HepG2 (cell line): Measurements from ENCODE around the gene SRCIN1. TPM values are rescaled to one million over a fixed set of nuclear protein-coding genes. Genes with fewer than 3 reads are reported as not detected.

Experiments
- DDIT3 ChIP-seq: sonication (generic); formaldehyde crosslinking; IDR thresholded peaks from 2 replicates; pipeline ENCODE4 v1.4.0; 2020; ENCODE audit warnings: mild to moderate bottlenecking, missing genetic modification reagents
- HOXA5 ChIP-seq: sonication (generic); formaldehyde crosslinking; IDR thresholded peaks from 2 replicates; pipeline ENCODE4 v1.4.0; 2020; ENCODE audit warnings: missing genetic modification reagents
- RFX1 ChIP-seq: fragments of 450-650 bp; IDR thresholded peaks from 2 replicates; pipeline ENCODE4 v1.6.1; 2017
- RXRB ChIP-seq: IDR thresholded peaks from 2 replicates; pipeline ENCODE4 v1.6.1; 2016; ENCODE audit warnings: borderline replicate concordance, missing genetic modification reagents, missing compliant biosample characterization
- SMYD3 ChIP-seq: sonication (generic); formaldehyde crosslinking; IDR thresholded peaks from 2 replicates; pipeline ENCODE4 v1.8.1; 2023; ENCODE audit warnings: mild to moderate bottlenecking, missing genetic modification reagents
- TAF15 ChIP-seq: fragments of 200-400 bp; formaldehyde crosslinking; IDR thresholded peaks from one replicate; pipeline ENCODE4 v1.6.1; 2018; ENCODE audit warnings: mild to moderate bottlenecking, low read depth, low read length; ENCODE audit not compliant: poor library complexity, severe bottlenecking
- TERF1 ChIP-seq: sonication (generic); formaldehyde crosslinking; IDR thresholded peaks from 2 replicates; pipeline ENCODE4 v1.8.0; 2022; ENCODE audit warnings: mild to moderate bottlenecking, missing genetic modification reagents, moderate library complexity
- TSC22D2 ChIP-seq: sonication (generic); formaldehyde crosslinking; IDR thresholded peaks from 2 replicates; pipeline ENCODE4 v1.5.1; 2020; ENCODE audit warnings: missing genetic modification reagents, mild to moderate bottlenecking, borderline replicate concordance
- U2AF2 ChIP-seq: fragments of 200-400 bp; formaldehyde crosslinking; IDR thresholded peaks from 2 replicates; pipeline ENCODE4 v1.6.1; 2017; ENCODE audit warnings: low read depth, mild to moderate bottlenecking, low read length
- ZBTB37 ChIP-seq: sonication (generic); formaldehyde crosslinking; IDR thresholded peaks from 2 replicates; pipeline ENCODE4 v1.4.0; 2020; ENCODE audit warnings: mild to moderate bottlenecking, missing genetic modification reagents
- ZBTB38 ChIP-seq: sonication (generic); formaldehyde crosslinking; IDR thresholded peaks from 2 replicates; pipeline ENCODE4 v1.5.1; 2020; ENCODE audit warnings: mild to moderate bottlenecking, missing genetic modification reagents
- ZFP36 ChIP-seq: fragments of 150-350 bp; IDR thresholded peaks from 2 replicates; pipeline ENCODE4 v1.6.1; 2018; ENCODE audit warnings: borderline replicate concordance, low read length, low read depth; ENCODE audit not compliant: partially characterized antibody
- ZNF160 ChIP-seq: sonication (generic); formaldehyde crosslinking; IDR thresholded peaks from 2 replicates; pipeline ENCODE4 v1.8.0; 2022; ENCODE audit warnings: mild to moderate bottlenecking, inconsistent platforms, missing genetic modification reagents
- ZNF224 ChIP-seq: sonication (generic); formaldehyde crosslinking; IDR thresholded peaks from 2 replicates; pipeline ENCODE4 v1.5.0; 2020; ENCODE audit warnings: mild to moderate bottlenecking, missing genetic modification reagents
- ZNF30 ChIP-seq: sonication (generic); formaldehyde crosslinking; IDR thresholded peaks from 2 replicates; pipeline ENCODE4 v1.5.0; 2020; ENCODE audit warnings: mild to moderate bottlenecking, missing genetic modification reagents
- ZNF552 ChIP-seq: sonication (generic); formaldehyde crosslinking; IDR thresholded peaks from 2 replicates; pipeline ENCODE4 v1.9.0; 2022; ENCODE audit warnings: missing genetic modification reagents, mild to moderate bottlenecking, borderline replicate concordance
- ZNF709 ChIP-seq: sonication (generic); formaldehyde crosslinking; IDR thresholded peaks from 2 replicates; pipeline ENCODE4 v1.5.0; 2020; ENCODE audit warnings: mild to moderate bottlenecking, missing genetic modification reagents
- polyA plus RNA-seq, 8 experiments: library from polyadenylated mRNA; depleted of rRNA in 3 of 8; stranded (reverse) in 7 of 8; unstranded in 1 of 8; fragments of >200 nt; fragmentation: Illumina TruSeq in 4 of 8; extraction: Trizol in 4 of 8; gene quantifications; 2 replicates each; pipeline versions ENCODE4 v1.2.1 to v1.2.3, GENCODE V29; 2011 to 2016; ENCODE audit warnings: low read depth in 4 of 8, missing spikeins in 1 of 8, mixed read lengths in 1 of 8; ENCODE audit not compliant: insufficient read depth in 1 of 8
- total RNA-seq, 5 experiments: library from RNA; depleted of rRNA; stranded (reverse); fragments of >200 nt; fragmentation: Illumina TruSeq; extraction: Trizol; gene quantifications; 2 replicates each; pipeline ENCODE4 v1.2.3, GENCODE V29; 2016; ENCODE audit warnings: low read depth in 1 of 5
- TF ChIP-seq, protein P1 (sequence below): IDR thresholded peaks from 2 replicates; pipeline ENCODE4 v1.6.1; 2016; ENCODE audit warnings: missing biosample characterization, missing genetic modification reagents, low read depth
- TF ChIP-seq, protein P2 (sequence below): sonication (generic); formaldehyde crosslinking; IDR thresholded peaks from 2 replicates; pipeline ENCODE4 v1.4.0; 2020; ENCODE audit warnings: missing genetic modification reagents
- TF ChIP-seq, protein P3 (sequence below): IDR thresholded peaks from 2 replicates; pipeline ENCODE4 v1.6.1; 2018; ENCODE audit warnings: missing genetic modification reagents
- TF ChIP-seq, protein P4 (sequence below): IDR thresholded peaks from 2 replicates; pipeline ENCODE4 v1.6.1; 2016; ENCODE audit warnings: low read depth

Gene SRCIN1
- total and polyA plus RNA-seq, 2 of the 13 experiments (the other 11 are each of a cell fraction or from before 2014, with no cell fraction given) = 1.2 to 9.6 TPM

- TF ChIP-seq TAF15 (peak; percentile 95), ZNF30 (CRISPR knock-in tag) (no peak), ZNF552 (CRISPR knock-in tag) (no peak), ZNF224 (CRISPR knock-in tag) (no peak), ZFP36 (no peak), TSC22D2 (CRISPR knock-in tag) (peak; percentile 53; the same call in 1 of the 2 replicates), ZNF160 (CRISPR knock-in tag) (no peak; the same call in 1 of the 2 replicates), ZNF709 (CRISPR knock-in tag) (peak; percentile 80; the same call in 1 of the 2 replicates), ZBTB38 (CRISPR knock-in tag) (no peak), TERF1 (CRISPR knock-in tag) (no peak), SMYD3 (CRISPR knock-in tag) (no peak), HOXA5 (CRISPR knock-in tag) (no peak), RXRB (CRISPR knock-in tag) (peak; percentile 50; the same call in 1 of the 2 replicates), DDIT3 (CRISPR knock-in tag) (no peak), ZBTB37 (no peak), RFX1 (no peak), U2AF2 (no peak)
- TF ChIP-seq, protein P1, sequence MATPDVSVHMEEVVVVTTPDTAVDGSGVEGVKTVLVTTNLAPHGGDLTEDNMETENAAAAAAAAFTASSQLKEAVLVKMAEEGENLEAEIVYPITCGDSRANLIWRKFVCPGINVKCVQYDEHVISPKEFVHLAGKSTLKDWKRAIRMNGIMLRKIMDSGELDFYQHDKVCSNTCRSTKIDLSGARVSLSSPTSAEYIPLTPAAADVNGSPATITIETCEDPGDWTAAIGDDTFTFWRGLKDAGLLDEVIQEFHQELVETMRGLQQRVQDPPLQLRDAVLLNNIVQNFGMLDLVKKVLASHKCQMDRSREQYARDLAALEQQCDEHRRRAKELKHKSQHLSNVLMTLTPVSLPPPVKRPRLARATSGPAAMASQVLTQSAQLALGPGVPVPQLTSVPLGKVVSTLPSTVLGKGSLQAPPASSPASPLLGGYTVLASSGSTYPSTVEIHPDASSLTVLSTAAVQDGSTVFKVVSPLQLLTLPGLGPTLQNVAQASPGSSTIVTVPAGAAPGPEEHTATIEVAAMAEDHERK (CRISPR knock-in tag) = no peak
- TF ChIP-seq, protein P2, sequence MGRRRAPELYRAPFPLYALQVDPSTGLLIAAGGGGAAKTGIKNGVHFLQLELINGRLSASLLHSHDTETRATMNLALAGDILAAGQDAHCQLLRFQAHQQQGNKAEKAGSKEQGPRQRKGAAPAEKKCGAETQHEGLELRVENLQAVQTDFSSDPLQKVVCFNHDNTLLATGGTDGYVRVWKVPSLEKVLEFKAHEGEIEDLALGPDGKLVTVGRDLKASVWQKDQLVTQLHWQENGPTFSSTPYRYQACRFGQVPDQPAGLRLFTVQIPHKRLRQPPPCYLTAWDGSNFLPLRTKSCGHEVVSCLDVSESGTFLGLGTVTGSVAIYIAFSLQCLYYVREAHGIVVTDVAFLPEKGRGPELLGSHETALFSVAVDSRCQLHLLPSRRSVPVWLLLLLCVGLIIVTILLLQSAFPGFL (CRISPR knock-in tag) = no peak
- TF ChIP-seq, protein P3, sequence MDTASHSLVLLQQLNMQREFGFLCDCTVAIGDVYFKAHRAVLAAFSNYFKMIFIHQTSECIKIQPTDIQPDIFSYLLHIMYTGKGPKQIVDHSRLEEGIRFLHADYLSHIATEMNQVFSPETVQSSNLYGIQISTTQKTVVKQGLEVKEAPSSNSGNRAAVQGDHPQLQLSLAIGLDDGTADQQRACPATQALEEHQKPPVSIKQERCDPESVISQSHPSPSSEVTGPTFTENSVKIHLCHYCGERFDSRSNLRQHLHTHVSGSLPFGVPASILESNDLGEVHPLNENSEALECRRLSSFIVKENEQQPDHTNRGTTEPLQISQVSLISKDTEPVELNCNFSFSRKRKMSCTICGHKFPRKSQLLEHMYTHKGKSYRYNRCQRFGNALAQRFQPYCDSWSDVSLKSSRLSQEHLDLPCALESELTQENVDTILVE (CRISPR knock-in tag) = peak; percentile 87
- TF ChIP-seq, protein P4, sequence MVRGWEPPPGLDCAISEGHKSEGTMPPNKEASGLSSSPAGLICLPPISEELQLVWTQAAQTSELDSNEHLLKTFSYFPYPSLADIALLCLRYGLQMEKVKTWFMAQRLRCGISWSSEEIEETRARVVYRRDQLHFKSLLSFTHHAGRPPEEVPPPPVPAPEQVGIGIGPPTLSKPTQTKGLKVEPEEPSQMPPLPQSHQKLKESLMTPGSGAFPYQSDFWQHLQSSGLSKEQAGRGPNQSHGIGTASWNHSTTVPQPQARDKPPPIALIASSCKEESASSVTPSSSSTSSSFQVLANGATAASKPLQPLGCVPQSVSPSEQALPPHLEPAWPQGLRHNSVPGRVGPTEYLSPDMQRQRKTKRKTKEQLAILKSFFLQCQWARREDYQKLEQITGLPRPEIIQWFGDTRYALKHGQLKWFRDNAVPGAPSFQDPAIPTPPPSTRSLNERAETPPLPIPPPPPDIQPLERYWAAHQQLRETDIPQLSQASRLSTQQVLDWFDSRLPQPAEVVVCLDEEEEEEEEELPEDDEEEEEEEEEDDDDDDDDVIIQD = peak; percentile 64; the same call in 1 of the 2 replicates
These were observed 47.7 kb downstream of the SRCIN1 start (continued) for GRCh38 chr17:38557836-38558727.
